HG02610 (cell line): ENCODE measurements around the gene VPS8.

Experiments used
- ATAC-seq: cut with Tn5 transposase; IDR thresholded peaks from one replicate; pipeline ENCODE4 v1.9.1; 2021; ENCODE audit warnings: mild to moderate bottlenecking, moderate library complexity; ENCODE audit not compliant: unreplicated experiment

Gene VPS8, protein sequence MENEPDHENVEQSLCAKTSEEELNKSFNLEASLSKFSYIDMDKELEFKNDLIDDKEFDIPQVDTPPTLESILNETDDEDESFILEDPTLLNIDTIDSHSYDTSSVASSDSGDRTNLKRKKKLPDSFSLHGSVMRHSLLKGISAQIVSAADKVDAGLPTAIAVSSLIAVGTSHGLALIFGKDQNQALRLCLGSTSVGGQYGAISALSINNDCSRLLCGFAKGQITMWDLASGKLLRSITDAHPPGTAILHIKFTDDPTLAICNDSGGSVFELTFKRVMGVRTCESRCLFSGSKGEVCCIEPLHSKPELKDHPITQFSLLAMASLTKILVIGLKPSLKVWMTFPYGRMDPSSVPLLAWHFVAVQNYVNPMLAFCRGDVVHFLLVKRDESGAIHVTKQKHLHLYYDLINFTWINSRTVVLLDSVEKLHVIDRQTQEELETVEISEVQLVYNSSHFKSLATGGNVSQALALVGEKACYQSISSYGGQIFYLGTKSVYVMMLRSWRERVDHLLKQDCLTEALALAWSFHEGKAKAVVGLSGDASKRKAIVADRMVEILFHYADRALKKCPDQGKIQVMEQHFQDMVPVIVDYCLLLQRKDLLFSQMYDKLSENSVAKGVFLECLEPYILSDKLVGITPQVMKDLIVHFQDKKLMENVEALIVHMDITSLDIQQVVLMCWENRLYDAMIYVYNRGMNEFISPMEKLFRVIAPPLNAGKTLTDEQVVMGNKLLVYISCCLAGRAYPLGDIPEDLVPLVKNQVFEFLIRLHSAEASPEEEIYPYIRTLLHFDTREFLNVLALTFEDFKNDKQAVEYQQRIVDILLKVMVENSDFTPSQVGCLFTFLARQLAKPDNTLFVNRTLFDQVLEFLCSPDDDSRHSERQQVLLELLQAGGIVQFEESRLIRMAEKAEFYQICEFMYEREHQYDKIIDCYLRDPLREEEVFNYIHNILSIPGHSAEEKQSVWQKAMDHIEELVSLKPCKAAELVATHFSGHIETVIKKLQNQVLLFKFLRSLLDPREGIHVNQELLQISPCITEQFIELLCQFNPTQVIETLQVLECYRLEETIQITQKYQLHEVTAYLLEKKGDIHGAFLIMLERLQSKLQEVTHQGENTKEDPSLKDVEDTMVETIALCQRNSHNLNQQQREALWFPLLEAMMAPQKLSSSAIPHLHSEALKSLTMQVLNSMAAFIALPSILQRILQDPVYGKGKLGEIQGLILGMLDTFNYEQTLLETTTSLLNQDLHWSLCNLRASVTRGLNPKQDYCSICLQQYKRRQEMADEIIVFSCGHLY (N-terminal part only)

GRCh38 chr3:184811999-184812661 lies at the start of gene VPS8:
Gene VPS8 (plus strand): TSS chr3:184812166. CDS start chr3:184824633, 12,467 bp downstream.
- ATAC-seq = peak; percentile 88

- ATAC-seq = no peak
These were observed 47.8 kb upstream of the VPS8 start for GRCh38 chr3:184764191-184764590.

DNA sequence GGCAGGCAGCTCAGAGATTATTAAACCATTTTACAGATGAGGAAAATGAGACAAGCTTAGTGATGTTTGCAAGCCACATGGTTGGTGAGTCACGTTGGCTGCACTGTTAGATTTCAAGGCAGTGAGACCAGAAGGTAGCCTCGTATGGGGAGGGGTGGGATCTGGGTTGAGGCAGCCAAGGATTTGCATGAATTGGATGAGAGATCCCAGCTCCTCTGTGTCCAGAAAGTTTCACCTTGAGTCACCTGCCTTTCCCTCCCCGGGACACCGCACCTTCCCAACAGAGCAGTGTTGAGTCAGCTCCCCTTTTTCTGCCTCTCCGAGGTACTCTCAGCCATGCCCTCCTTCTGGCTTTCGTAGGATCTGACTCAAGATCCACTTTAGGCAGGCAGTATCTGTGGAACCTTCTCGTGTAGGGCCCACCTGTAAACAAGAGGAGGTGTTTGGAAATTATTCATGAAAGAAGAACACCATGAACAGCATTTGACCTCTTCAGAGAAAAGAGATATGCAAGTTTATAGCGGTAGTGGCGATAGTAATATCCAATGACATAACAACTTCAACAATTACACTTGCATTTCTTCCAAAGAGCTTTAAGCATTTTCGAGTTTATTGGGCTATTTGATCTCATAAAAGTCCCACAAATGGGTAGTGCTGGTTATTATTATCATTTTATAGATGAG lies 46.8 kb upstream of the VPS8 start:
- no peak for ATAC-seq

DNA sequence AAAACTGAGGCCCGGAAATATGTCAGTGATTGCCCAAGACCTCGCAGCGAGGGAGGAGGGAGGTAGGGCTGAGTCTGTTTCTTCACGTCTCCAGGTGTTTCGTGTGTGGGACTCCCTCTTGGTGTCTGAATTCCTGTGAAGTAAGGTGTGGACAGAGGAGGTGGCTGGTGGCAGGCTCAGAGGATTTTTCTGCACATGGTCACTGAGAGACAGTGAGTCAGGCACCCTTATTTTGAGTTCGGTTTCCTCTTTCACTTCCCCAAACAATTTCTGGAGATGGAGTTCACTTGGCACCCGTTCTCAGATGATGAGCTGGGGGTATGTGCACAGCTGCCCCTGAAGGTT lies 46.3 kb upstream of the VPS8 start:
- ATAC-seq = no peak

DNA sequence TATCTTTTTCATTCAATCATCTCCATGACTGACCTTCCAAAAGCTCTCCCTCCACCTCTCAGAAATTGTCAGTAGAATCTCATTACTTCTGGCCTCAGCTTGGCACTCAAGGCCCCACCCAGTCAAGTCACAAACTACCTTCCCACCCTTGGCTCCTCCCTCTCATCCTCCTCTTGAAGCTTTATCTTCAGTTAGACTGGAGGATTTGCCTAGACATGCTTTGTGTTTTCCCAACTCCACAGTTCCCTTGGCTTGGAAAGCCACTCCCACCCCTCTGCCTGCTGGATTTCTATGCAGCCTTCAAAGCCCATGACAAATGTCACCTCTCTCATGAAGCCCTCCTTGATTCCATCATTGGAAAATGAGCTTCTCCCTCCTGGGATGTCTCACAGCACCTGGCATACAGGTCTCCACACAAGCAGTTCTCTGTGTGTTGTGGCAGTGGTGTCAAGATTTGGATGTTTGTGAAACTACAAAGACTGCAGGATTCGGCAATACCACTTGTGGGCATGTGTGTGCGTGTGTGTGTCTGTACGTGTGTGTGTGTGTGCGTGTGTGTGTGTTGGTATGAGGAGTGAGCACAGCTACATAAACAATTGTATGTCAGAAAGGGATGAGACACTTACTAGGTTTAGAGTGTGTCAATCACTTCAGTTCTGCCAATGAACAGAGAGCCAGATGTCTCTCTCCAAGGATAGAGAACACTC lies 45.3 kb upstream of the VPS8 start:
- ATAC-seq = no peak

DNA sequence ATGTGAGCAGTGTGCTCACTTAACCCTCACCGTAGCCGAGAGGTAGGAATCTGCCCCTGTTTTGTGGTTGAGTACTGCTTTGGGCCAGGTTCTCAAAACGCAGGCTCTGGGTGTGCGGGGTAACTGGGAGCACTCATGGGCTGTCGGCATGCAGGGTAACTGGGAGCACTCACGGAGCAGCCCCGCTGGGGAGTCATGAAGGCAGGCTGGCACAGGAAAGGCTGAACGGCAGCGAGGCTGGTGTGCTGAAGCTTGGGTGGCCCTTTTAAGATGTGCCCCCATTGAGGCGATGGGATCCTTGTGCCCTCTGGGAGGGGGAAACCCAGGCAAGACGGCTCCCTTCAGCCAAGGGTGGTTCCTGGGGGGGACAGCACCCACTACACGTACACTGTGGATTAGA lies 44.6 kb upstream of the VPS8 start:
- ATAC-seq = no peak

DNA sequence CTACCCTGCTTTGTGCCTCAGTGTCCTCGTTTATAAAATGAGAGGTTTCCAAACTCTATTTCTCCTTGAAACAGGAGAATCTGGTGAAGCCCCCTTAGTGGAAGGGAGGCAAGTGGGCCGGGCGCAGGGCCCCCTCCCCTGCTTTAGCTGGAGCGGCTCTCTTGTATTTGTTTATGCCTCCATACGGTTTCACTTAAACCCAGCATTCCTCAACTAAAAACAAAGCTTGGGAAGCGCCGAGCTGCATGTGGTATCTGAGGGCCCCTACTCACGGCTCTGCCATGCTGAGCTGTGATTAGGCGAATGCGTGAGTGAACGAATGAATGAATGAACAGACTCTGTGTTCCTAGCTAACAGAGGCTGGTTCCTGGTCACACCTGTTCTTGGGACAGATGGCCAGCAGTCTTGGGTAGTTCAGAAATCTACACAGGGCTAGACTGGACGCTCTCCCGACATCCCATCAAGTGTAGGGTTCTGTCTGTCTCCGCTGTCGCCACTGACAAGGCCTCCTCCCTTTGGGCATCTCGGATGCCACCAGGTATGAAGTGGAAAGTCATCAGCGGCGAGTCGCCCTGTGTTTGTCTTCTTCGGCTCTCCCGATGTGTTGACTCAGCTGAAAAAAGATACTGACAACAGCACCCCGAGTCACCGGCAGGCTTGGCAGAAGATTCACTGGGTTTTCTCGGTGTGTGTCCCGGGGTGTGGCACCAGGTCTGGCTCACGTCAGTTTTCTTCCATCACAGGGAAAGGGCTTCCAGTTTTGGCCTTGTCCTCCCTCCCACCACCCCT lies 42.4 kb upstream of the VPS8 start:
- ATAC-seq = no peak

DNA sequence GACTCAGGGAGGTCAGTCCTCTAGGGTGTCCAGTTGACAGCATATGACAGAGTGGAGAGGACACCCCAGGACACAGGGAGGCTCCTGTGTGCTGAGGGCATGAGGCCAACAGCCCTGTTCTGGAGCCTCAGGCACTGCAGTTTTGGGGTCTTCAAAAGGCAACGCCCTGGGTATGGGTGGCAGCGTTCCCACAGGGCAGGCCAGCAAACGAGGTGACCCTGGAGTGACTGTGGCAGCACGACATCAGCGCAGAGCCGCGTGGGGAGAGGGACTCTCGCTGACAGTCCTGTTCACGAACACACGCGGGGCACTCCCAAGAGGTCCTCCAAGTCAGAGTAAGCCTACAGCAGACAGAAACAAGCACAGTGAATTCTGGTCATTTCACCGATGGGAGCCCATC lies 41.4 kb upstream of the VPS8 start:
- ATAC-seq = no peak

GRCh38 chr3:184771301-184772127 lies 40.5 kb upstream of the VPS8 start:
- no peak for ATAC-seq

GRCh38 chr3:184772667-184773272 lies 39.2 kb upstream of the VPS8 start:
- ATAC-seq = no peak

DNA sequence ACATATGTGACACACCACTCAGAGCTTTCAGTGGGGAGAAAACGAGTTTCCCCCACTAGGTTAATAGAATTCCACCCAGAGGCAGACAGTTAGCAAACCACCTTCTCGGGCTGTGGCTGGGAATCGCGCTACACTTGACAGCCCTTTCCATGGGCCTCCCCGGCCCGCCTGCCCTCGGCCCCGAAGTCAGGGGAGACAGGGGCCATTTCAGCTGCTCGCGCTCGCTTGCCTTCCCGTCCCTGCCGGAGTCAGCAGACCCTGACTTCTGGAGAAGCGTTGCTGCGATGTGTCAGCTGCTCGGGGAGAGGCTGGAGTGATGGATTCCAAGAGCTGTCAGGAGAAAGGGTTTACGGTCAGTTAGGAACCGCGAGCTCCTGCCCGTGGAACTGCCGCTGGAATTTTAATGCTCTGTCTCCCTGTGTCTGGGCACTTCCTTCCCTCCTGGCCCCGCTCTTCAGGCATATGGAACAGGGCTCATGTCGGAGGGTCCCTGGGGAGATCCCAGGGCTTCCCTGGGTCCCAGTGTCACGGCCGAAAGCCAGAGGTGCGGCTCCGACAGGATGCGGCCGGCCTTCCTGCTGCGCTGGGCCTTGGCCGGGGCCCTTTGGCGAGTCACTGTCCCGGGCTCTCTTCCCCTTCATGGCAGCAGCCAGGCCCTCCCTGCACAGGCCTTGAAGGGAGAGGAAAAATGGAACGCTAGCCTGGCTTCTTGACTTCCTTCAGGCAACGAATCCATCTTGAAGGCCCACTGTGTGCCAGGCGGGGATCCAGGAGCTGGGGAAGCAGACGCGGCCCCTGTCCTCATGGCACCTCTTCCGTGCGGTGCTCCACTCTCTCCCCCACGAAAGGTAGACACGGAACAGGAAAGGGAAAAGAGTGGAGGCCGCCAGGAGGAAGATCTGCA lies 38.4 kb upstream of the VPS8 start:
- ATAC-seq = no peak

- ATAC-seq = no peak
These were observed 35.0 kb upstream of the VPS8 start for GRCh38 chr3:184776916-184777315.

DNA sequence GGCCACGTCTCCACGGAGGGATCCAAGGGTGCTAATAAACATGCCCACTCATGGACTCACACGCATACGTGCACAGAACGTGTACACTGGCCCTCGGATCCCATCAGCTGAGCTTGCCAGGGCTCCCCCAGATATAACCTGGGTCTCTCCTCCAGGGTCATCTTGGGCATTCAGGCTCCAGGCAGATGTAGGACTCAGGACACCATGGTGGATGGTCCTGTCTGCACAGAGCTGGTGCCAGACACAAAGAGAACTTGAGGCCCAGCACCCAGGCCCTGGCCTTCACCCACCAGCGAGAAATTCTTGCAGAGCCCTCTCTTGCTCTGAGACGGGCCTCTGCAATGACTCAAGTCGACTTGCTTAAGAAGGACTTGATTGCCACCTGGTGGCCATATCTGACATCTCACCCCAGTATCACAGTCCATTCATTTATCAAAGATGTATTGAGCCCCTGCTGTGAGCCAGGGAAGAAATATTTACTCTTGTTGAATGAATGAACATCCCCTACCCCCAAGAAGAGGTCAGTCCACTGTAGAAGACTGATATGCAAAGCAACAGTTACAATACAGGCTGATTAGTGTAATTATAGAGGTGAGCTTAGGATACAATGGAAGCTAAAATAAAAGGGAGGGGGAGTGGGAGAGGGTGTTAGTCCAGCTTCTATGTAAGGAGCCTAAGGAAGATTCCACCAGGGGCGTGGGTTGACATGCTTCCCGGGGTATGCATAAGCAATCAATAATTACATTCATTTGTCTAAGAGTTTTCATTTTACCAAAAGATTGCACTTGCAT lies 34.2 kb upstream of the VPS8 start:
- ATAC-seq = peak; percentile 67

DNA sequence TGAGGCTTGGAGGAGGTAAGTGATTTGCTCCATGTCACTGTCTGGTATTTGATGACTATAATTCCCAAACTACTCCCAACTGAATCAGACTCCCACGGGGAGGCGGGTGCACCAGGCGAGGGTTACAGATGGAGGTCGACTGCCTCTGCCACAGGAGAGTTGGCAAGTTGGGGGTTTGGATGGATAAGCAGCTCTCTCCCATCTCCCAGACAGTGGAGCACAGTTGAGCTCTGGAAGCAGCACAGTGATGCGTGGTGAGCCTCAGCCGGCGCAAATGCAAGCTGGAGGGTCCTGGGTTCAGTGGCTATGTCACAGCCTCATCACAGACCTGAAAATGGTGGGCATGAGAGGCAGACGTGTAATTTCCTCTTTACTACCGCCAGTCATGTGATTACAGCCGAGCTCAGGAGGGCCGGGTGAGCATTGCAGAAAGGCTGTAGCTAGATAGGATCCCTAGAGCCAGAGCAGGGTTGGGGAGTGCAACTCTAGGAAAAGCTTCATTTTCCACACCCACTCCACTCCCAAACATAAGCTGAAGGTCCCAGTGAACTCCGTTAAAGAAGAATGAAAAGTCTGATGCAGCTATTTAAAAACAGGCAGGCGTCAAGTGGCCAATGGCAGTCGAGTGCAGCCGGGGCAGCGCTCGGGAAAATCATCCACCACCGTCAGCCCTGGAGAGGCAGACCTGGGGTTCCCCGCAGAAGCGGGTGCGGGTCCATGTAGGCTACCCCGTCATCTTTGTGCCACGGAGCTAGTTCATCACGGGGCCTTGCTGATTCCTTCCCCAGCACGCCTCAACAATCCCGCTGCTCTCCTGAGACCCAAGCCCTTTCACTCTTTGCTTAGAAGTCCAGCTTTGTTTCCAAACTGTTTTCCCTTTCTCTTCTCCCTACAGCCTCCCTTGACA lies 33.3 kb upstream of the VPS8 start:
- ATAC-seq = no peak
